Tibial artery (tissue), 4 donors: Measurements from ENCODE around the gene STAC2.

Experiments
- DNase-seq, 2 donors: peaks; one replicate each; pipeline ENCODE4 v3.0.0-alpha.2; 2019
- H3K27ac ChIP-seq, 2 donors: fragments of 200-600 bp; sonication (generic) in 1 of 2; 1 replicate in 1 of 2; 2 replicates in 1 of 2; pipeline ENCODE4 v1.5.1; 2018 to 2019; ENCODE audit warnings: mild to moderate bottlenecking in 1 of 2
- H3K27me3 ChIP-seq, 2 donors: fragments of 200-600 bp; sonication (generic) in 1 of 2; one replicate each; pipeline versions ENCODE4 v1.5.1 to v1.6.0; 2016 to 2019
- H3K36me3 ChIP-seq, 3 donors: fragments of 200-600 bp; sonication (generic) in 2 of 3; one replicate each; pipeline ENCODE4 v1.5.1; 2016 to 2019; ENCODE audit warnings: mild to moderate bottlenecking in 2 of 3
- H3K4me1 ChIP-seq, 4 donors: fragments of 200-600 bp; sonication (generic) in 2 of 4; 1 replicate in 3 of 4; 2 replicates in 1 of 4; pipeline ENCODE4 v1.5.1; 2016 to 2019
- H3K4me3 ChIP-seq, 2 donors: fragments of 200-600 bp; sonication (generic) in 1 of 2; 1 replicate in 1 of 2; 2 replicates in 1 of 2; pipeline ENCODE4 v1.5.1; 2018 to 2019; ENCODE audit warnings: mild to moderate bottlenecking in 2 of 2
- H3K9me3 ChIP-seq, 3 donors: fragments of 200-600 bp; sonication (generic) in 1 of 3; one replicate each; pipeline ENCODE4 v1.5.1; 2016 to 2019
- CTCF ChIP-seq, 2 experiments: fragments of 200-600 bp in 1 of 2; fragments of 450-650 bp in 1 of 2; IDR thresholded peaks; one replicate each; pipeline ENCODE4 v1.5.1; 2017 to 2019; ENCODE audit warnings: antibody characterized with exemption in 2 of 2, mild to moderate bottlenecking in 1 of 2, moderate library complexity in 1 of 2
- intact Hi-C: fragments of 100-400 bp; cut with DNase I; formaldehyde crosslinking; loops from one replicate; pipeline ENCODE4 v1.15.0; 2023; ENCODE audit warnings: low total_unique reads

The STAC2 gene

GRCh38 chr17:39237586-39237985 lies 11.8 kb upstream of the STAC2 start:
- H3K9me3 ChIP-seq = no peaks in the 10 kb centered on the region
- H3K4me3 ChIP-seq = no peak overlapping the region
- intact Hi-C loops = loop anchor here (10.0 kb wide), 1 partner anchor 73 kb away; the partner anchor contains the start of gene ARL5C
- H3K36me3 ChIP-seq = no peaks in the 10 kb centered on the region
- peaks cover 0 to 18% (median 10%) of the 10 kb centered on the region in 4 donors for H3K4me1 ChIP-seq
- no peak overlapping the region for H3K27ac ChIP-seq
- TF ChIP-seq CTCF (IDR thresholded peaks at IDR 0.05) = no peak
- peak in 1 of 2 donors; percentile 54 for DNase-seq
- H3K27me3 ChIP-seq = peaks cover 0 to 8% of the 10 kb centered on the region in 2 donors

- Histone ChIP-seq H3K27me3 (peaks cover 0 to 8% of the 10 kb centered on the region in 2 donors), H3K27ac (no peak overlapping the region), H3K4me3 (no peak overlapping the region), H3K36me3 (no peaks in the 10 kb centered on the region), H3K9me3 (no peaks in the 10 kb centered on the region), H3K4me1 (peaks cover 0 to 24% (median 14%) of the 10 kb centered on the region in 4 donors)
- DNase-seq = peak in 1 of 2 donors; percentile 48
- no peak for TF ChIP-seq CTCF (IDR thresholded peaks at IDR 0.05)
- intact Hi-C loops = loop anchor here (10.0 kb wide), 1 partner anchor 72 kb away; the partner anchor contains the start of gene ARL5C
Measured at GRCh38 chr17:39236981-39237441, 11.3 kb upstream of the STAC2 start.

- Histone ChIP-seq H3K36me3 (no peaks in the 10 kb centered on the region), H3K27ac (no peak overlapping the region), H3K4me3 (no peak overlapping the region), H3K4me1 (peaks cover 0 to 29% (median 20%) of the 10 kb centered on the region in 4 donors), H3K9me3 (no peaks in the 10 kb centered on the region), H3K27me3 (peaks cover 0 to 8% of the 10 kb centered on the region in 2 donors)
- no peak for TF ChIP-seq CTCF (IDR thresholded peaks at IDR 0.05)
- DNase-seq = peak in 1 of 2 donors; percentile 47
- intact Hi-C loops = loop anchor here (10.0 kb wide), 1 partner anchor 72 kb away; the partner anchor contains the start of gene ARL5C
Measured at GRCh38 chr17:39236450-39236927, 10.7 kb upstream of the STAC2 start.

- no peaks in the 10 kb centered on the region for H3K9me3 ChIP-seq
- H3K27ac ChIP-seq = no peak overlapping the region
- intact Hi-C loops = loop anchor here (10.0 kb wide), 1 partner anchor 71 kb away; the partner anchor contains the start of gene ARL5C
- H3K36me3 ChIP-seq = no peaks in the 10 kb centered on the region
- H3K4me3 ChIP-seq = no peak overlapping the region
- peaks cover 0 to 8% of the 10 kb centered on the region in 2 donors for H3K27me3 ChIP-seq
- DNase-seq = peak in 1 of 2 donors; percentile 39
- H3K4me1 ChIP-seq = peaks cover 0 to 36% (median 26%) of the 10 kb centered on the region in 4 donors
- peak; percentile 26 to 34 for TF ChIP-seq CTCF (IDR thresholded peaks at IDR 0.05)
Measured at GRCh38 chr17:39235555-39236449, 10.1 kb upstream of the STAC2 start.

GRCh38 chr17:39231591-39232551 lies 6.1 kb upstream of the STAC2 start:
- Histone ChIP-seq H3K27me3 (no peaks in the 10 kb centered on the region), H3K36me3 (no peaks in the 10 kb centered on the region), H3K4me3 (peak overlapping the region in 1 of 2 donors; percentile 27), H3K9me3 (no peaks in the 10 kb centered on the region), H3K27ac (peak overlapping the region; percentile 72 to 75), H3K4me1 (peaks cover 0 to 34% (median 24%) of the 10 kb centered on the region in 4 donors)
- intact Hi-C loops = loop anchor here (2.0 to 10.0 kb wide), 3 partner anchors 25 to 67 kb away; partner anchors contain the start of genes ARL5C and CACNB1
- peak; percentile 90 to 94 for TF ChIP-seq CTCF (IDR thresholded peaks at IDR 0.05)
- DNase-seq = peak in 1 of 2 donors; percentile 90
